ENCODE results near the gene HOXA6.

DNA sequence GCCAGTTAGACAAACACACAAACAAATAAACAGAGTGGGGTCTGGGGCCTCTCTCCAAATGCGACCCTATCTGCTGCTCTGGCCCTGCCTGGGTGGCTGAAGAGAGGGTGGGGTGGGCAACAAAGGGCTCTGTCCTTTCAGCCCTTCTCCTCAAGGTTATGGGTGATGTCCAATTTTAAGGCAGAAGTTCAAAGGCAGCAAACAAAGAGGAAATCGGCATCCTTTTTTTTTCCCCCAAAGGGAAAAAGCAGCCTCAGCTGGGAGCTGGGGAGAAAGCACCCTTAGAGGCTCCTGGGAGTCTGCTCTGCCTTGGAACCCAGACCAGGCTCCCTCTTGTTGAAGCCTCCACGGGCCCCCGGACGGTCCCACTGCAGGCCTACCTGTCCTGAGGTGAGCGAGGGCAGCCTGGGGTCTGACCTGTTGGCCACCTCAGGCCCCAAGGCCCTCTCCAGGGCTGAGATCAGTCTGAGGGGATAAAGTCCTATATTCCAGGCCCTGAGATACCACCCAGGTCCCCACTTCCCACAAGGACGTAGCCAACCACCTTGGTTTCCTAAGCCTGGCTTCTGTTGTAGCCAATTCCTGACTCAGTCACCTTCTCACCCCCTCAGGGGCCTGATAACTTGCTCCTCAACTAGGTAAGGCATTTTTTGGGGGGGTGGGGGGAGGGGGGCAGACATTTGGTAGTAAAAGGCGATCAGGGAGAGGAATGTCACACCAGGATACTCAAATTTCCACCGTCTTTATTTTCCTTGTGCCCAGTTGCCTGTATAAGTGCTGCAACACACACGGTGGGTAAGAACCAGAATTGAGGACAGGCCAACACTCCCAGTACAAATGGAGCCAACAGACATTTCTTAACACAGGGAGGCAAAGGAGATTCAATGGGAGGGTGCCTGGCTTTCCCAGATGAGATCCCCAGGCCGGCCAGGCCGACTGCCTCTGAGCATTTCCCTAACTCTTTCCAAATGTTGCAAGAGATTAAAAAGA, 33.2 kb upstream of the HOXA6 start:
- no peak for TF ChIP-seq POLR2AphosphoS5 (IDR thresholded peaks at IDR 0.05)
- TF ChIP-seq, protein P1, sequence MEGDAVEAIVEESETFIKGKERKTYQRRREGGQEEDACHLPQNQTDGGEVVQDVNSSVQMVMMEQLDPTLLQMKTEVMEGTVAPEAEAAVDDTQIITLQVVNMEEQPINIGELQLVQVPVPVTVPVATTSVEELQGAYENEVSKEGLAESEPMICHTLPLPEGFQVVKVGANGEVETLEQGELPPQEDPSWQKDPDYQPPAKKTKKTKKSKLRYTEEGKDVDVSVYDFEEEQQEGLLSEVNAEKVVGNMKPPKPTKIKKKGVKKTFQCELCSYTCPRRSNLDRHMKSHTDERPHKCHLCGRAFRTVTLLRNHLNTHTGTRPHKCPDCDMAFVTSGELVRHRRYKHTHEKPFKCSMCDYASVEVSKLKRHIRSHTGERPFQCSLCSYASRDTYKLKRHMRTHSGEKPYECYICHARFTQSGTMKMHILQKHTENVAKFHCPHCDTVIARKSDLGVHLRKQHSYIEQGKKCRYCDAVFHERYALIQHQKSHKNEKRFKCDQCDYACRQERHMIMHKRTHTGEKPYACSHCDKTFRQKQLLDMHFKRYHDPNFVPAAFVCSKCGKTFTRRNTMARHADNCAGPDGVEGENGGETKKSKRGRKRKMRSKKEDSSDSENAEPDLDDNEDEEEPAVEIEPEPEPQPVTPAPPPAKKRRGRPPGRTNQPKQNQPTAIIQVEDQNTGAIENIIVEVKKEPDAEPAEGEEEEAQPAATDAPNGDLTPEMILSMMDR (IDR thresholded peaks at IDR 0.05): no peak
